ENCODE measurements around the gene OGDH.

The OGDH gene

DNA sequence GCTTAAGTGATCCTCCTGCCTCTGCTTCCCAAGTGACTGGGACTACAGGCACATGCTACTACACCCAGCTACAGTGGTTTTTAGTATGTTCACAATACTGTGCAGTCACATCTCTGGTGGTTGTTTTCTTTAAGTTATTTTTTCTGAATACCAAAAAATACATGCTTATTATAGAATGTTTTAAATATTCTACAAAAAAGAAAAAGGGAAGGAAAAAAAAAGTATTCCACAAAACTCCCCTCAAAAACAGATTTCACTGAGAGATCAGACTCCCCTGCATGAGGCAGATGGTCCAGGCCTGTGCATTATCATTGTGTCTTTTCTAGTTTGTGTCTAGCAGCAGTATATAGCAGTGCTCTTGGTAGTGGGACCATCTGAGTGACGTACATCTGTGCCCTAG, 36.8 kb downstream of the OGDH start:
- no peak for DNase-seq

DNA sequence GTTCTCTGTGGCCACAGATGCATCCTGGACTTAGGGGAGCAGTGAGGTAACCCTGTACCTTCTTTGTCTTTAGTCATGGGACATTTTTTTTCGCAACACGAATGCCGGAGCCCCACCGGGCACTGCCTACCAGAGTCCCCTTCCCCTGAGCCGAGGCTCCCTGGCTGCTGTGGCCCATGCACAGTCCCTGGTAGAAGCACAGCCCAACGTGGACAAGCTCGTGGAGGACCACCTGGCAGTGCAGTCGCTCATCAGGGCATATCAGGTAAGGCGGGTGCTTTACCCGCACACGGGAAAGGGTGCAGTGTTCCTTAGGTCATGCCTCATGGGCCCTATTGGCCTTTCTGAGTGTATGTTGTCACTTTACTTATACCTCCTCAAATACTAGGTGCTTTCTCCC, 38.8 kb downstream of the OGDH start:
- DNase-seq: no peak

DNA sequence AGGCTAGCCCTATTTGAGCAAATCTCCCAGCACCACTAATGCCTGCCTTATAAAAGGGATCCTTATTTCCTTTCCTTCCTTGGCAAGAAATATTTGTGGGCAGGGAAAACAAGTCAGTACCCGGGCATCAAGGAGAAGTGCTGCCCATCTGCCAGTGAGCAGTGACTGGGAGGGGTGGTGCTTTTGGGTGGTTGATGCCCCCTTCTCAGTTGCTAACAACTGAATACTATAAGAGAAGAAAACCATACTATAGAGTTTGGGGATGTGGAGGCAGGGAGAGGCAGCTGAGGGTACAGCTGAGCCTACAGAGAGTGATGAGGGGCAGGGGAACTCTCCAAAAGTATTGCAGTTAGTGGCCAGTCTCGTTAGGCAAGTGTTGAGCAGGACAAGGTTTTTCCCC, 39.3 kb downstream of the OGDH start:
- no peak for DNase-seq

DNA sequence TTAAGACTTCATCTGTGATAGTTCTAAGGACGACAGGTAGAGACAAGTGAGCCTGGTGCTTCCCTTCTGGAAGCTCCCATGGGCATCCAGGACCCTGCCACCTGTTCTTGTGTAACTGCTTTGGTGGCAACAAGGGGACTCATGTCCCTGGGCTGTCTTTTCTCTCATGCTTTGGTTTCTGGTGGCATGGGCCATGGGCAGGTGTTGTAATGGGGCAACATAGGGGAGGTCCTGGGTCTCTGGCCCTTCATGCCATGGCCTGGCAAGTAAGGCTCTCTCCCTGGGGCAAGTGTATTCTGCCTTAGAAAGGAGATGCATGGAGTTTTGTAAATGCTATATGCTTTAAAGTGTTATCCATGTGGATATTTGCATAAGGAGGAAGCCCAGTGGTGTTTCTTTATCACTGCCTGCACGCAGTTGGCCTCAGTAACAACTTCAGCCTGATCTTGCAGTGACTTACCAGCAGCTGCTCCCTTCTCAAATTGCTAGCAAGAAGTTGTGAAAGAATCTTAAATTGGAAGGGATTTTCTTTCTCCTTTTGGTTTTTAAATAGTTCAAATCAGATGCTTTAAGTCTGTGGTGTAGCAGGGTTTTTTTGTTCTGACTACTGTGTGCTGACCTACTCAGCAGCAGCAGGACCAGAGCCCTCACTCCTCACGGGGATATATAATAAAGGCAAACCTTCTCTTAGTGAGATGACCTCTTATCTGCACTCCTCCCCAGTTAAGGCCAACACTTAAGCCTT, 39.9 kb downstream of the OGDH start:
- no peak for DNase-seq

DNA sequence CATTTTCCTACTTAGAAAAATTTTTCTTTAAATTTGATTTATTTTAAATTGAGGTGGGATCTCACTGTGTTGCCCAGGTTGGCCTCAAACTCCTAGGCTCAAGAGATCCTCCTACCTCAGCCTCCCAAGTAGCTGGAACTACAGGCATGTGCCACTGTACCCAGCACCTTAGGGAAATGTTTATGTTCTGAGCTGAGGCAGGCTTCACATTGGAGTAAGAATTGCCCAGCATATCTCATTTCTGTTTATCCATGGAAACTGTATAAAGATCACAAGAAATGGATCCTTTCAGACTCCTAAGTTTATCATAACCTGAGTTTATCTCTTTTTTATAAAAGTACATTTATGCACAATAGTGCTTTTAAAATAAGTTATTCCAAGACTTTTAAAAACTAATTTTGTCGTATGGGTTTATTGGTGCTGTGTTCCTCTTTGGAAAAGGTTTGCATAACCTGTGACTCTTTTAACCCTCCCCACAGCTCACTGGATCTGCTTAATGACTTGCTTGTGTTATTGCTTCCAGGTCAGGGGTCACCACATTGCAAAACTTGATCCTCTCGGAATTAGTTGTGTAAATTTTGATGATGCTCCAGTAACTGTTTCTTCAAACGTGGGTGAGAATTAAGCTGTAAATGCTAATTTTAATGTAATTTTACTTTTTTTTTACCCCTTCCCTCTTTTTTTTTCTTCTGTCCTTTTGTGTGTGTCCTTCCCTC, 40.7 kb downstream of the OGDH start:
- DNase-seq: no peak

DNA sequence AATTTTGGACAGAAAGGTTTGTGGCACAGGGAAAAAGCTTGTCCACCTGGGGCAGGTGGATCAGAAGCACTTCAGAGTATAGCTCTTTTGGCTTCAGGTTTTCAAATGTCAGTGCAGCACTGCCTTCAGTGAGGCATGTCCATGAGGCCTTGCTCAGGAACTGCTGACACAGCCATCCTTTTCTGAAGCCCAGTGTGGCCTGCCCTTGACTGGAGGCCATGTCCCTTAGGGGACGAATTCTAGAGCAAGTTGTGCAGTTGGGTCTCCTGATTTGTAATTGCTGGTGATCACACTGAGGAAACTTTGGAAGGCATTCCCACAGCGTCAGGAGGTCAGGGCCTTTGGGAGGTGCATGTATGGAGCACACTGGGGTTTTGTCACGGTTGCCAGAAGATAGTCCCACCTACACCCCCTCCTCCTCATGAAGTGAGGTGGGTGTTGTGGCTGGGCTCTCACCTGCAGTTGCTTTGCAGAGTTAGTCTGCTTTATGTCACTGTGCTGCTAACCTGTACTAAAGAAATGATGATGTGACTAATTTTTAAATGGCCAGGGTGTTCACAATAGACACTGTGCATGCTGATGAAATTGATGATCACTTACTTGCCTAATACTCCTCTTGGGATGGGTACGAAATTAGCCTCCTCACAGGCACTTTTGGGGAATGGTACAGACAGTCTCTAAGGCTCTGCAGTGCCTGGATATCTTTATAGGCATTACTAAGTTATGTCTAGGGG, 41.7 kb downstream of the OGDH start:
- DNase-seq: no peak

DNA sequence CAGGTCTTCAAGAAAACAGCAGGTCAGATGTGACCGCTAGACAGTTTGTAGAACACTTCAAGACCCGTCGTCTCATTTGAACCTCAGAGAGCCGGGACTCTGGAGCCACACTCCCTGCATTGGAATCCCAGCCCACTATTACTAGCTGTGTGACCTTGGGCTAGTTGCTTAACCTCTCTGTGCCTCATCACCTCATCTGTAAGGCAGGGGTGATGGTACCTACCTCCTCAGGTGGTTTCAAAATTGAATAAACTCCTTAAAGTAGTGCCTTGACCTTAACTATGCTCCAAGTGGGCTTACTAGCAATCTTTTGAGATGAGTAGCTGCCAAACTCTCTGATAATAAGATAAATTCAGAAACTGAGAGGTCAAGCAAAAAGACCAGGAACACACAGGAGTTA, 43.8 kb downstream of the OGDH start:
- no peak for DNase-seq

DNA sequence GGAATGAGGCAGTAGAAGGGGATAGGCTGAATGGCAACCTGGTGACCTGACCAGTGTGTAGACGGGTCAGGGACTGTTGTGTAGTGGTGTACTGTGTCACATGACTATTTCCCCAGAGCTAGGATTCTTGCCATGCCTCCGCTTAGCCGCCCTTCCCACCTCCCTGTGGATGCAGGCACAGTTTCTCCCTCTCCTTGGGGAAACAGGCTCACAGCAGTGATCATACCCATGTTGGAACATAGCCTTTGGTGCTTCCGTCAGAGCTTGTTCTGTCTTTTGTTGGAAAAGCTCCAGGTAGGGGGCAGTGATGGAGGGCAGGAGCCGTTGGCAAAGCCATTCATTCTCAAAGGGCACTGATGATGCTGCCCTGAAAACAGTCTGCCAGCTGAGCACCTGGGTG, 44.3 kb downstream of the OGDH start:
- DNase-seq: no peak

DNA sequence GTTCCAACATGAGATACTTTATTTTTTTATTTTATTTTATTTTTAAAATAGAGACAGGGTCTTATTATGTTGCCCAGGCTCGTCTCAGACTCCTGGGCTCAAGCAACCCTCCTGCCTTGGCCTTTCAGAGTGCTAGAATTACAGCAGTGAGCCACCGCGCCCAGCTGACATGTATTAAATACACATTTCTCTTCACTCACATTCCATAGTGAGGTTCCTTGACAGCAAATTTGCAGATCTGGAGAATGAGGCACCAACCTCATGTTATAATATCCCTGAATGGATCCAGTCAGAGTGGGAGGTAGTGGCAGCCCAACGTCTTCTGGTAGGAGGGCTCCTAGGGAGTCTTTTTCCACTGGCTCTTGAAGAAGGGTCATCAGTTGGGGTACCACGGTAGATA, 46.1 kb downstream of the OGDH start:
- DNase-seq: no peak

DNA sequence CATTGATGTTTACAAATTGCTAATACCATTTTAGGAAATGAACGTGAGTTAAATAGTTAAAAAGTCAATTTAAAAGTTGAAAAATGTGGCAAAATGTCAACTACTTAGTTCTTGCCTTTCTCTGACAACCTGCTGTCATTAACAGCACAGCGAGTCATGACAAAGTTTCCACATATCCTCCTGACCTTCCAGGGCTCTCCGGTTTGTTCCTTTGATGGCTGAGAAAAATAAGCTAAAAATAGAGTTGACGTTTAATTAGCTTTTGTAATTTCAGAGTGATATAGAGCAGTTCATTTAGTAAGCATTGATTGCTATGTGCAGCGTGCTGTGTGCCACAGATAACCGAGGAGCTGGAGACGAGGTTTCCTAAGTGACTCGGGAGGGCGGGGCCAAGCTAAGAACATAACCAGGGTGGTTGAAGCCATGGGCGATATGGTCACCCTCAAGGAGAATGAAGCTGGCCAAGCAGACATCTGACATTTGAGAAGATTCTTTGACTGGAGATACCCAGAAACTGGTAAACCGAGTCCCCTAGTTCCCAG, 47.9 kb downstream of the OGDH start:
- DNase-seq: no peak

DNA sequence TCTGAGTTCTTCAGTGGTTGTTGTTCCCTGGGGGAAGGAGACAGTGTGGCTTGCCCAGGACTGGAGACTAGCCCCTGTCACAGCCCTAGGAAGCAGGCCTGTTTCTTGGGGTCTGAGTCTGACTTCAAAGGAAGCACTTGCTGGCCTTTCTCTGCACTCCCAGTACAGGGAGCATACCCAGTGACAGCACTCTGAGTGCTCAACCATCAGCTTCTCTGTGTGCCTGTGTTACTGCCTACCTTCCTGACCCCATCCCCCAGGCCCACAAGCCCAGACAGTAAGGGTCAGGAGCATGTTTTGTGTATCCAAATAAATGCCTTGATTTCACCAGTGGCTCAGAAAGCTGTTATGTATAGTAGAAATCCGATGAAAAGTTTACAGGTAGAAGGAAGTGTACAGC, 48.9 kb downstream of the OGDH start:
- no peak for DNase-seq

DNA sequence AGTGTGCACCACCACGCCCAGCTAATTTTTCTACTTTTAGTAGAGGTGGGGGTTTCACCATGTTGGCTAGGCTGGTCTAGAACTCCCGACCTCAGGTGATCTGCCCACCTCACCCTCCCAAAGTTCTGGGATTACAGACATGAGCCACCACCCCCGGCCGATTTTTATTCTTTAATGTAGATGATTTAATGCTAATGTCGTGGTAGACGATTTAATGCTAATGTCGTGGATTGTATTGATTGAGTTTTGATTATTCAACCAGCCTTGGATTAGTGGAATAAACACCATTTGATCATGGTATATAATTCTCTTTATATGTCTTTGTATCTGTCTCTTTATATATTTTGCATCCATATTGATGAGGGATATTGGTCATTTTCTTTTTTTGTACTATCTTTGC, 52.6 kb downstream of the OGDH start:
- no peak for DNase-seq

DNA sequence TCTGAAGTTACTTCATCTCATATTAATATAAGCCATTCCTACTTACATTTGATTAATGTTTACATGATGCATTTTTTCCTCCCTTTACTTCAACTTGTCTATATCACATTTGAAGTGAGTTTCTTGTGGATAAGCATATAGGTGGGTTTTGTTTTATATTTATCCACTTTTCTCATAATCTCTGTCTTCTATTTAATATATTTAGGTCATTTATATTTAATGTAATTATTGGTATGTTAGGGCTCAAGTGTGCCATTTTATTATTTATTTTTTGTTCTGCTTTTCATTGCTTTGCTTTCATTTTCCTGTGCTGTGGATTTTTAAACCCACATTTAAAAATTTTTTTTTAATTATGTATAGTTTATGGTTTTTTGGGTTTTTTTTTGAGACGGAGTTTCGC, 54.8 kb downstream of the OGDH start:
- DNase-seq: no peak

DNA sequence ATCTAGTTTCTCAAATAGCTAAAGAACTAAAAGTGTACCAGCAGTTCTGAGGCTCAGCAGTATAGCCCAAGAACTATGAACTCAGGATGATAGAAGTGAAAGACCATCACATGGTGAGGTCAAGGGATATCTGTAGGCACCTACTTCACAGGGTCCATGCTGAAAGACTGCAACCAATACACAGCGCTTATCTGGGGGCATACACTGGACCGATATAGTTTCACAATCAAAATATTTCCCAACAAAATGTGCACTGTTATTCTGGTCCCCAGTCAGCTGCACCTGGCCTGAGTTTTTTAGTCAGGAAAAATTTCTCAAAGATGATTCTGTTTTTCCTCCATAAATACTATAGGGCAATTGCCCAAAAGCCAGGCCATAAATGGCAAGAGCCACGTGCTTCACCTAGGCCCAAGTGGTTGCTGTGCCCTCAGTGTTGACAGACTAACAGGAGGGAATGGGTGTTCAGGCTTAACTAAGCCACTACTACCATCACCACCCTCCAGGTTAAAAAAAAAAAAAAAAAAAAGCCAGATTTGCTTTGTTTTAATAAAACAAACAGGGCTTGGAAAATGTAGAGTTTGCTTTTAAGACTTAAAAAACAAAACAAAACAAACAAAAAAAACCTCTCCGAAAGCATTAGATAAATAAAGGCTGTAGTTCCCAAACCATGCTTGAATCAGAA, 58.5 kb downstream of the OGDH start:
- DNase-seq: no peak

DNA sequence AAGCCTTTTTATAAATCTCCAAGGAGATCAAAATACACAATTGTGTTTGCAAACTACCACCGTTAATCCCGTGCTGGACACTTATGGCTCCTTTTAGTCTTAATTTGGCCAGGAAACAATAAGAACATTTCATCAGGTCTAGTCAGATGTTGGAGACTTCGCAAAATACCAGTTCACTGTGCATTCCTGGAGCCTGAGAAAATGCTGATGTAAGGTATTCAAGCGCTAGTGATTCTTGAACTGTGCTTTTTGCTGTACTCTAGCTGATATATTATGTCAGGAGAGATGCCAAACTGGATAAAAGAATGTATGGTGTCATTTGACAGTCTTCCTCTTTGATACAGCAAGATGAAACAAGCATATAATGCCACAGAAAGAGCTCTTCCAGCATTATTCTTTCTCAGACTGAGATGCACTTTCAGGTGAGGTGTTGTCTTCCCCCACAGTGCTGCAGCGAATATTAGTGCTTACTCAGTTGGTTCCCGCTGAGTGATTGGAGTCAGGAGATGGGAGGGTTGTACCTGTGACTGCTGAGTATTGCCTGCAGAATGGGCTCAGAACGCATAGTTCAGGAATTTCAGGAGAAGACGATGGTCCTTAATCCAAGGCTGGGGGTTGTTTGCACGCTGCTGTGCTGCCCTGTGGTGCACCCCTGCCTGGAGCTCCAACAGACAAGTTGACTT, 59.2 kb downstream of the OGDH start:
- no peak for DNase-seq

DNA sequence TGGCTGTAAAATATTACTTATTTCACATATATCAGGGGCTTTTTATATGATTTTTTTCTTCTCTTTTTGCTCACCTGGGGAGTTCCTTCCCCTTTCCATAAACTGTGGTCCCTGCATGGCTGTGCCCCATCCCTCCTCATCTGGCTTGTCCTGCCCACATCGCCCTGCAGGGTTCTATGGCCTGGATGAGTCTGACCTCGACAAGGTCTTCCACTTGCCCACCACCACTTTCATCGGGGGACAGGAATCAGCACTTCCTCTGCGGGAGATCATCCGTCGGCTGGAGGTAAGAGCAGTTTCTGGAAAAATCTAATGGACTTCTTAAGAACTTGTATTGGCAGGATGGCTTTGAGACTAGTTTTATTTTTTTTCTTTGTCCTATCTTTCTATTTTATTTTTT, 60.1 kb downstream of the OGDH start:
- no peak for DNase-seq

DNA sequence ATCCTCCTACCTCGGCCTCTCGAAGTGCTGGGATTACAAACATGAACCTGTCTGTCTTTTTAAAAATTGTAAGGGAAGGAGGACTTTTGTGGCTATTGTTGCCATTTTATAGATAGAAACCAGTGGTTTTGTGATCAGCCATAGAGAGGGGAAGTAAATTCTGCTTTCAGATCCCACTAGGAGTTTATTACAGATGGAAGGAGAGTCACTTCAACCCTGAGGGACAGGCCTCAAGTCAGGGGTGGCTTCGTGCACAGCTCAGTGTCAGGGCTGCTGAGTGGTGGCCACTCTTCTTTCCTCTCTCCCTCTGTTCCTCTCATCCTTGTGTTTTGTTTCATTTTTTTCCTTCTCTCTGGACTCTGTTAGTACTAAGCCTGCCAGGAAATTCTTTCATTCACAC, 60.8 kb downstream of the OGDH start:
- no peak for DNase-seq

DNA sequence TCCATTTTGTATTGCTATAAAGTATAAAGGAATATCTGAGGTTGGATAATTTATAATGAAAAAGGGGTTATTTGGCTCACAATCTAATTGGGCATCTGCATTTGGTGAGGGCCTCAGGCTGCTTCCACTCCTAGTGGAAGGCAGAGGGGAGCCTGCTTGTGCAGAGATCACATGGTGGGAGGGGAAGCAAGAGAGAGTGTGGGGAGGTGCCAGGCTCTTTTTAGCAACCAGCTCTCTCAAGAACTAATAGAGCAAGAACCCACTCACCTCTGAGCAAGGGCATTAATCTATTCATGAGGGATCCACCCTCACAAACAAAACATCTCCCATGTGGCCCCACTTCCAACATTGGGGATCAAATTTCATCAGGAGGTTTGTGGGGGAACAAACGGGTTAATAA, 64.6 kb downstream of the OGDH start:
- no peak for DNase-seq

DNA sequence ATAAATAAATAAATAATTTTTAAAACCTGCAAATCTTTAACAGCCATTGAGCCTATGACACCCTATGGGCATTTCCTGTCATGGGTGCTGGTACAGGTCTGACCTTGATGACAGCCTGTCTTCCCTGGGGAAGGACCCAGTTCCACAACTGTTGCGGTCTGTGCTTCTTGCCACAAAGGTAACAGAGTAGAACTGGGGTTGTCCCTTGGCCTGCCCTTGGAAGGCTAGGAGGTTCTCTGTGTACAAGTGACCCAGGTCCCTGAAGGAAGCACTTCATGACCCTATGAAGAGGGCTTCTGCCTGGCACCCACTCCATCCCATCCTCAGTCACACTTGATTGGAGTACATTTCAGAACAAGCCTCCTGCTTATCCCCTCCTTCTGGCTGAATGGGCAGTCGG, 66.9 kb downstream of the OGDH start:
- no peak for DNase-seq

DNA sequence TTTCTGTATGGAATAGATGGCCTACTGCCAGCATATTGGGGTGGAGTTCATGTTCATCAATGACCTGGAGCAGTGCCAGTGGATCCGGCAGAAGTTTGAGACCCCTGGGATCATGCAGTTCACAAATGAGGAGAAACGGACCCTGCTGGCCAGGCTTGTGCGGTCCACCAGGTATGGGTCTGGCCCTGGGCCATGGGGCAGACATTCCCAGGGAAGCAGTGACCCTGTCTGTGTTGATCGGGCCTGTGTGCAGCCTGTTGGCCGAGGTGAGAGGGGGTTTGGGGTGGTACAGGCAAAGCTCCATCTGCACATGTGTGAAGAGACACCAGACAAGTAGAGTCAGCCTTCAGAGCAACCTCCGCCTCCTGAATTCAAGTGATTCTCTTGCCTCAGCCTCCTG, 67.3 kb downstream of the OGDH start:
- no peak for DNase-seq

DNA sequence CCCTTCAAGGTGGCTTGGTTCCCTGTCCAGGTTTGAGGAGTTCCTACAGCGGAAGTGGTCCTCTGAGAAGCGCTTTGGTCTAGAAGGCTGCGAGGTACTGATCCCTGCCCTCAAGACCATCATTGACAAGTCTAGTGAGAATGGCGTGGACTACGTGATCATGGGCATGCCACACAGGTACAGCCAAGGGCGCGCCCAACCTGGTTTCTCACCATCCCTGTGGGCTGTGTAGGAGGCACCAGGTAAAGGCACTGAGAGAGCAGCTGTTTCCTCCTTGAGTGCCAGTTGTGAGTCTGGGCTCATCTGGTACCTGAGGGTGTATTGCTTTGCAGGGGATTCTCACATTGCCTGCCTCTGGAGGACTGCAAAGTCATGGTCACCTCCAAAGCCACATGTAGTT, 68.0 kb downstream of the OGDH start:
- no peak for DNase-seq

DNA sequence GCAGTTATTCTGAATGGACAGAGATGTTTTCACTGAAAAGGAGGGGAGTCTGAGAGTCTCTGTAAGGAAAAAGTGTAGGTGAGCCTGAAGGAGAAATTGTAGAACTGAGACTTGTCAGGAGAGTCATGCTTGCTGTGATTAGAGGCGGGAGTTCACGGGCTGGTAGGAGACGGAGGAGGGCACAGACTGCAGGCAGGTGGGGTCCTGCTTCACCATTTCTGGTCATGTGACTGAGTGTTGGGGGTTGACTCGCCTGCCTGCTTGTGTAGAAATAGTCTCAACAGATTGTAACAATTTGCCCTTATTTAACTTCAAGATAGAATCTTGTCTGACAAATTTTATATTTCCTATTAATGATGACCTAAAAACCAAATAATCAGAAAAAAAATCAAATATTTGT, 70.3 kb downstream of the OGDH start:
- DNase-seq: no peak

DNA sequence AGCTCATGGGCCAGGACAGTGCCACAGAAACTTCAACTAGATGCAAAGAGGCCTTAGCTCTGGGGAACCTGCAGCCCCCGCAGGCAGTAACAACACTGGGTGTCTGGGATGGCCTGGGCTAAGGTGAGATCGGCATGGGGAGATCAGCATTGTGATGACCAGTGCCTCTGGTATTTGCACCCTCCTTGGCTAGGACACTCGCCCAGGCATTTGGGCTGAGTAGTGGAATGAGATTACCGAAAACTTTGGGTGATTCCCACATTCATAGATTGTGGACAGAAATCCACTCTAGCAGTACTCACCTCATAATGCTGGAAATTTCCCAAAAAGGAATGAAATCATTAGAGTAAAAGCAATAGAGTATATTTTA, 71.7 kb downstream of the OGDH start:
- no peak for DNase-seq

Measured in NCI-H187 treated with DMSO at 0.1 percent for 48 hours (cell line).